HG03139 (cell line): Measurements from ENCODE around the gene CX3CR1.

ENCODE experiments used
- ATAC-seq: cut with Tn5 transposase; IDR thresholded peaks from one replicate; pipeline ENCODE4 v1.9.1; 2021; ENCODE audit not compliant: unreplicated experiment

CX3CR1 gene

DNA sequence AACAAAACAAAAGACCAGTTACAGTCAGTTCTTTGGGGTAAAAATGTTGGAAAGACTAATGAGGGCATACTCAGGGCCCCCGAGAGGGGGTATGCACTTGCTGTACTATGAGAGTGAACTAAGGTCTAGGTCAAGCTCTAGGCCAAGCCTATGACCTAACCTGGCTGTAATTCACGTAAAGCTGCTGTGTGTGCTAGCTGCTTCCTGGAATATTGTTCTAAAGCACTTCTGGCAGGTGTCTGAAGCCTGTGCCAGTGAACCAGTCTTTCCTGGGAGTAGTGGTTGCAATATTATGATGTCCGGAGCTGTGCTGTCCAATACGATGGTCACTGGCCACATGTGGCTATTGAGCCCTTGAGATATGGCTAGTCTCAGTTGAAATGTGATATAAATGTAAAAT lies 13.1 kb upstream of the CX3CR1 start:
- ATAC-seq, result no peak

DNA sequence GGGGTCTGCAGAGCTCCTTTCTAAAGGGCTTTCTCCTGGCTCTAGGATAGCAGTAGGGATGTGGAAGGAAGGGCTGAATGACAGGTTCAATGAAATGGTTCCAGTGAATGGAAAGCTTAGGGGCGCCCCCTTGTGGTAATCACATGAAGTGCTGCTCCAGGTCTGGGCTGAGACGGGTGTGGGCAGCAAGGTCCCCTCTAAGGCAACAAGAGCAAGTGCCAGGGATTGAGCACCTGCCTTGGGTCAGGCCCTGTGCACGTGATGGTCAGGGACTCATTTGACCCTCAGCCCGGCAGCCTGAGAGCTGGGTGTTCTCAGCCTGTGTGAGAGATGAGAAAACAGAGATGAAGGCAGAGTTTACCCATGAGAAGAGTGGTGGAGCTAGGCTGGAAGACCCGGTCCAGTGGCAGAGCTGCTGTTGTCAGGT lies 12.1 kb upstream of the CX3CR1 start:
- ATAC-seq, result no peak

DNA sequence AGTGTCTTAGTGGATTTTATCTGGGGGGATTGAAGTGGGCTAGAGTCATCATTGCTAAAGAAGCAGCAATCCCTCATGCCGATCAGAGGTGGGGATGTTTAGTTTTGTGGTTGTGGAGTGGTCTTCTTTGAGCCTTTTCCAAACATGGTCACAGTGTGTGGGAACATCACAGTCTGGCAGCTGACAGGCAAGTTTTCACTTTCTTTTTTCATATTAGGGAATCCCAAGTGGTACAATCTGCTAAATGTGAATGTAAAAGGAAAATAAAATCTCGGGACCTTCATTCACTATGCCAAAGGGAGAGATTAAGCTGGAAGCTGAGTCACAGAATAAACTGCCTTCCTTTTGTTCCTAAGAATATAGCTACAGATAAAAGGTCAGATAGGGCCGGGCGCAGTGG lies 10.4 kb upstream of the CX3CR1 start:
- ATAC-seq, result no peak

DNA sequence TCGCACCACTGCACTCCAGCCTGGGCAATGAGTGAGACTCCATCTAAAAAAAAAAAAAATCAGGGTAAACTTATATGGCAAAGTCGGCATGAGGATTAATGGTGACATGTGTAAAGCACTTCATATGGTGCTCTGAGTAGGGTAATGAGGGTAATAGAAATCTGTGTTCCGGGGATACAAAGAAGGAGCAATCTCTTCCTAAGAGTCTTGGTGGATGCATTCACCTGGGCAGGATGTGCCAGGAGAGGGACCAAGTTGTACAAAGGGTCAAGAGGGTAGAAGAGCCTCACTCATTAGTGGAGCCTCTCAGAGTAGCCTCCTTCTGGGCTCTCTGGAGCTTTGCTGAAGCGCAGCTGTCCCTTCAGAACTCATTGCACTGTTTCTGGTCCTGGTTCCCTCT lies 9.3 kb upstream of the CX3CR1 start:
- no peak for ATAC-seq

DNA sequence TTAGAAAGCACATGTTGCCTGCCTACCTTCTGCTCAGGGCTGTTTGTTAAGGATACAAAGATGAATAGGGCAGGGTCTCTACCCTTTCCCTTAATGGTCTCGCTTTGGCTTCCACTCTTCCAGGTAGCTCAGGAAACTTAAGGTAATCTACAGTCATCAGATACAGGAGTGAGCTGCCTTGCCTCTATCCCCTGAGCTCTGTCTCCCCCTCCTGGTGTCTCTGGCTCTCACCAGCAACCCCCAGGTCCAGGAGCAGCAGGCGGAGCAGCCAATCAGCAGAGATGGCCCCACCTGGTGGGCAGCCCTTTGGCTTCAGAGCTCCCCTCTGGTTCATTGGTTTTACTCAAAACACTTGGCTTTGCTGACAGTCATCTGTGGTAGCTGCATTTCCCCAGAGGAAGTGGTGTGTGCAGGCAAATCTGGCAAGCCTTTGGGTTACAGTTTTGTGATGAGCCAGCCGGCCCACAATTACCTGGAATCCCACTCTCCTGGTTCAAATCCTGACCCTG lies 8.5 kb upstream of the CX3CR1 start:
- ATAC-seq, result peak; percentile 98

DNA sequence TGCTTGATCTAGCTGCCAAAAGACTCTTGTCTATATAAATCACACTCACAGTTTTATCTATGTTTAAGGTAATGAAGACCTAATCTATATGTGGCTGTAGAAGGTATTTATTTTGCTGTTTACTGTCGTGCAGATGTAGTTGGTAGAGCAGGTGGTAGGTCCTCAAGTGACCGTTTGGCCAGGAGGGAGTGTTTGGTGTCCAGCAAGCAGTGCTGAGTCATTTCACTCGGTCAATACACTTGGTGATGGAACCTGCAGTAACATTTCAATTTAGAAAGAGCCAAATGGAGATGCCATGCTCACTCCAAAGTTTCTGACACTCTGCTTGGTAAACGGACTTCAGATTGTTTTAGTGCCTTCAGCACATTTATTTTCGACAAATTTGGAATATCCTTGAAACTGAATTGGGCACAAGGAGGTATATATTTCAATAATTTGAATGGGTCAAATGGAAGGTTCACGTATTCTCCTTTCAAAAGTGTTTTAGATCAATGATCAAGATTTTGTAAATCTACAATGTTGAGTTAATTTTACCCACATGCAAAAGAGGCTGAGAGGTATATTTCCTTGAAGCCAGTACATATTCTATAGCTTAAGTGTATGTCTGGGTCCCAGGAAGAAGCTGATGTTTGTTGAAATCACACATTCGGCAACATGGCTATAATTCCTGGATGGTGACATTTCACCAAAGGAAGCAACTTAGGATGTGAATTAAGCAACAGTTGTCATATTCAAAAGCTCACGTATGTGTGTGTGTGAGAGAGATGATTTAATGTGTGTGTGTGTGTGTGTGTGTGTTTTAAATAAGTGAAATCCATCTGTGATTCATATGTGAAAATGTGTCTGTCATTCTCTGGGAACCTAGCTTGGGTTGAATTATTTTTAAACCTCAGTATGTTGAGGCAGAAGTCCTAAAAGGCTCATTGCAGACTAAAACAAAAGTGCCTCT lies 7.7 kb upstream of the CX3CR1 start:
- ATAC-seq, result no peak

DNA sequence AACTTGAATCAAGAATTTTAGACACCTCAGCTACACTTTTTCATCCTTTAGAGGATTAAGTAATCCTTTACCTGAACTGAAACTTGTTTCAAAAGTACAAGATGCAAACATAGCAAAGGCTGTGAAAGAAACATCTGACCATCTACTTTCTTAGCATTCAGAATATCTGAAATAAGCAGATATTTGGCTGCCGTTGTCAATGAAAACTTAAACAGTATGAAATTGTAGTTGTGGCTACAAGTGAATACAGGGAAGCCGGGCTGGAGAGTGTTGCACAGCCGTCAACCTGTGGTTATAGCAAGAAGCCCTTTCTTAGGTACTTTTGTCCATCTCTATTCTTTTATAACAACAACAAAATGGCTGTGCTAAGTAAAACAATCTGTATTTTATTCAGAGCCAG lies 6.9 kb upstream of the CX3CR1 start:
- ATAC-seq, result no peak

DNA sequence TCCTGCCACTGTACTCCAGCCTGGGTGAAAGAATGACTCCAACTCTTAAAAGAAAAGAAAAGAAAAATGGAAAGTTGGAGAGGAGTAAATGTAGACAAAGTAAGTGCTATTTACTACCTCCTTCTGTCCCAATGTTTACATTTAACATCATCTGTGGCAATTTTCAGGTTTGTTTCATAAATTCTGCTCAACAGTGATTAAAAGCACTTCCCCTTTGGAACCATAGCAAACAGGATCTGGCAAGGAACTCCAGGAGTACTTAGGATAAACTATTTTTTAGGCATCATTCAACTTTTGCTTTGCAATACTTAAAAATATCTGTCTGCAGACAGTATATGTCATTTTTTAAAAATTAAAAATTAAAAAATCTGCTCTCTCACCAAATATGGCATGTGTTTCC lies 5.5 kb upstream of the CX3CR1 start:
- ATAC-seq, result no peak

DNA sequence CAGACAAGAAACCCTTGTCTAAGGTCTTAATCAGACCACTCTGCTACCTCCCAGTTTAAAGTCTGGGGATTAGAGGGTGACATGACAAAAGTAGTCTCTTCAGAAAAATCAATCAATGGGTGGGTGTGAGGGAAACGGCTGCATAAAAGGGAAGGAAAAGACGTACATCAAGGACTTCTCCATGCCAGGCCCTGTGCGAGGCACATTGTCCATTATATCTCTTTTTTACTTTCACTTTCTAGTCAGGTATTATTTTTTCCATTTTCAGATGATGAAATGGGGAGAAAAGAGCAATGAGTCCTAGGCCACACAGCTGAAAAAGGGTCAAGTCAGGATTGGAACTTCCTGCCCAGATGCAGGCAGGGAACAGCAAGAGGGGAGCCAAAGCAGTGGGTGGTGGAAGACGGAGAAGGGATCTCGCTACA lies 4.6 kb upstream of the CX3CR1 start:
- no peak for ATAC-seq

DNA sequence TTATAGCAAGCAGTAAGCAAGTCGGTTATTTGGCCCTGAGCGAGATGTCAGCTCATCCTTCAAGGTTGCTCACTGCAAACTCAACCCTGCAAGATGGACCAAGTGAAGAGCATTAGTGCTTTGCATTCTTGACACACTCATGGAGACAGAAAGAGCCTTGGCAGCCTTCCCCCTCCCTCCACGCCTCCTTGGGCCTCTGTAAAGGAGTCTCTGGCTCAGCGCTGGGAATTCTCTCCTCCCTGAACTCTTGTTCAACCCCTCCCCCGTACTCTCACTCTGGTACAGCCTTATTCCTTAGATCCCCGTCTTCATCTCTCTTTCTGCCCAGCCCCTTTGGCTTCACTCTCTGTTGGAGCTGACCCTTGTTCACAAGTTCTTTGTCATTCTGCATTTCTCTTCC lies 2.2 kb upstream of the CX3CR1 start:
- no peak for ATAC-seq

DNA sequence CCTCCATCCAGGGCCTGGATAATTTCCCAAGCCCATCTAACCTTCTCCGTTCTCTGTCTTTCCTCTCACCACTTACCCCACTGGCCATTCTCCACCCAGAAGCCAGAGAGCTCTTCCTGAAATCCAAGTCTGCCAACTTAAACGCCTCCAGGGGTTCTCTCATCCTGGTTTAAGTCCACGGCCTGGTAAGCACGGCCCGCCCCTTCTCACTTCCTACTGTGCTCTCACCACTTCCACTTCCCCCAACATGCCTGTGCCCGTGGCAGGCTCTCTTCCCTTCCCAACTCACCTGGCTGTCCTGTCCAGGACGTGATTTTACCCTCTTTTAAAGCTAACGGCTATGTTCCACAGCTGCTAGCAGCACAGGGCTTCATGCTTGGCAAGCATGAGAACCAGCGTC lies 1.7 kb upstream of the CX3CR1 start:
- ATAC-seq, result no peak

DNA sequence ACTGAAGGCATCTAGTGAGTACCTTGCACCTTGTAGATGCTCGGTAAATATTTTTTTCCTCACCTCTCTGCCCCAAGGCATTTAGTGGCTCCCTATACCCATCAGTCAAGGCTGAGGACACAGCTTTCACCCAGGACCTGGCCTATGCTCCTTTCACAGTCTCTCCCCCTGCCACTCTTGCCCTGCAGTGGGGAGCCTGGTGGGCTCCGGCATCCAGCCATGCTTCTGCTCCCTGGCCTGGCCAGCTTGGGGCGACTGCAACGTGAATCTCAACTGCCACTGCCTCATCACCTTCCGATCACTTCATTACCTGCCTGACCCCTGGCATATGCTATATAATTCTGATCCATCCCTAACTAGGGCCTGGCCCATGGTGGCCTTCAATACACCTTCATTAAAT lies 735 bp upstream of the CX3CR1 start:
- ATAC-seq, result no peak

DNA sequence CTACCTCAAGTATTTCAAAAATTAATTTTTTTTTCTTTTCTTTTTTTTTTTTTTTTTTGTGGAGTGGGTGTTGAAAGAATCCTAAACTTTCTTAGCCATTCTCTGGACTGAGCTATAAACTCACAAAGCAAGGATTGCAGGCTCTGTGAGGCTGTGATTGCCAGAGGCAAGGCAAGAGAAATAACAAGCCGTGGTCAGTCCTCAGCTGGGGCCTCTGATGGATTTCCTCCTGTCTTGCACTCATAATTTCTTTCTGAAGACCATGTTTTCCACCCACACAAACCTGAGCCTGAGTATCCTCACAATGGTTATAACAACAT lies 1.3 kb downstream of the CX3CR1 start:
- no peak for ATAC-seq

DNA sequence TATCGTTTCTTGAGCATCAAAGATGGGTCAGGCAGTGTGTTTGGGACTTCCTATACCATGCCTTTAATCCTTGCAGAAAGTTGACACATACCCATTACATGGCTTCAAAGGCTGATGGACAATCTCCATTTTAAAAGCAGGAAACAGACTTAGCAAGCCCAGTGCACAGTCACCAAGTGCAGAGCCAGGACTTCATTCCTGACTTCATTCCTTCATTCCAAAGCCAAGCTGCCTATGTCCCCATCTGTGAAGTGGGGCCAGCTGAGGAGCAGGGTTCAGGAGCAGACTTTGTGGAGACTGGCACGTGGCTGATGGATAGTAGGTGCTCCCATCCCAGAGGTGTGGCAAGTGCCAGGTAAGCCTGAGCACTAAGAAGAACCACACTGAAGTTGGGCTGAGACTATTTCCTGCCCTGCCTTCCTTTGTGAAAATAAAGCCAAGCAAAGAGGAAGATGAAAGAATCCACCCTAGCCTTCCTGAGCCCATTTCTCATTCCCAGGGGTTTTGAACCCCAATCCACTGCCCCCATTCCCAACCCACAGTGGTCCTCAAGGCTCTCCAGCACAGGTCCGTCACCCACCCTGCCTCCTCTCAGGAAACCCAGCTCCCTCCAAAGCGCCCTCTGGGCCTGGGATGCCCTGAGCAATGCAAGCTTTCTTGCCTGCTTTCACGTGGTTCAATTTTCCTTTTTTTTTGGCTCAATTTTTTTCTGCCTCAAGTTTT lies 1.8 kb downstream of the CX3CR1 start:
- ATAC-seq, result no peak

DNA sequence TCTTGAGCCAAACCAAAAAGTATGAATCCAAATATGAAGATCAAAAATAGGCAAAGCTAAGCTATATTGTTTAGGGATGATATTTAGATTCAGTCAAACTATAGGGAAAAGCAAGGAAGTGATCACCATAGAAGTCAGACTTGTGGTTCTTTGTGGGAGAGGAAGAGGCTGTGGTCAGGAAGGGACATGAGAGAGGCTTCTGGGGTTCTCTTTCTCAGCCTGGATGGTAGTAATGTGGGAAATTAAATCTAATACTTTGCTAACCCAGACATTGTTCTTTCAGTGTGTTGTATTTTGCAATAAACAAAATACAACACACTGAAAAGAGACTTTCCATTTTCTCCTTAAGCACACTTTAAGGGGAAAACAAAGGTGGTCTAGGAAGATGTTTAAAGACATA lies 3.1 kb downstream of the CX3CR1 start:
- ATAC-seq, result no peak

DNA sequence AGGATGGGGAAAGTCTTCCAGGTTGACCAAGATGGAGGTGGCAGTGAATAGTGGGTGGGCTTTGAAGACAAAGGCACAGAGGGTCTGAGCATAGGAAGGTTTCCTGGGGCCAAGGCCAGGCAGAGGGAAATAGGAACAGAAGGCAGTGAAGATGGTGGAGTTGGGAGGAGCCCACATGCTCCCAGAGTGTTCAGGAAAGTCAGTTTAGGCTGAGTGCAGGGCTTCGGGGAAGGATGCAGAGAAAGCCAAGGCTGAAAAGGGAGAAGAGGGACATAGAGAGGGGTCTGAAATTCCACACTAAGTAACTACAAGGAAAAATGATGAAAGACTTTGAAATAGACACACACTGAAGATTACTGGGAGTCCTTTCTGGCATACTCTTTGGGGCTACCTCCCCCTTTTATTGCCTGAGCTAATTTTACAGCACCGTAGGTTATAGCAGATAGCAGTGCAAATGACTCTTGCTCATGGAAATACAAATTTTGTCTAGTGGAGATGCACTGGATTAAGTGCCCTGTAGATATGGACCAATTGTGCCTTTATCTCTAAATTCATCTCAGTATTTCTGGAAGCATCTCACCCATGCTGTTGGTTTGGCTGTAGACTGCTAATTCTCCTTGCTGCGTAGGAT lies 3.8 kb downstream of the CX3CR1 start:
- ATAC-seq, result no peak

DNA sequence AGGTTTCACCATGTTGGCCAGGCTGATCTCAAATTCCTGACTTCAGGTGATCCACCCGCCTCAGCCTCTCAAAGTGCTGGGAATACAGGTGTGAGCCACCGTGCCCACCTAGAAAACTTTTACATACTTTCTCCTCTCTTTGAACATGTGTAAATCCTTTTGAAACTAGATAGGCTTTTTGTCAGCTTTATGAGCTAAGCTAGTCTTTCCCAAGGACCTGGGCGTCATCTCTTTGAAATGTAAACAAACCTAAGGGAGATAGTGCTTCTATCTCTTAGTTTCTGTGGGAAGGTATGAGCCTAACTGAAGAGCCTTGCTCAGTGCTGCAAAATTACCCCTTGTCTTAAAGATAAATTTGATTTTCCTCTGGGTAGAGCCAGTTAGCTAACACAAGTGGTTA lies 4.8 kb downstream of the CX3CR1 start:
- ATAC-seq, result no peak

DNA sequence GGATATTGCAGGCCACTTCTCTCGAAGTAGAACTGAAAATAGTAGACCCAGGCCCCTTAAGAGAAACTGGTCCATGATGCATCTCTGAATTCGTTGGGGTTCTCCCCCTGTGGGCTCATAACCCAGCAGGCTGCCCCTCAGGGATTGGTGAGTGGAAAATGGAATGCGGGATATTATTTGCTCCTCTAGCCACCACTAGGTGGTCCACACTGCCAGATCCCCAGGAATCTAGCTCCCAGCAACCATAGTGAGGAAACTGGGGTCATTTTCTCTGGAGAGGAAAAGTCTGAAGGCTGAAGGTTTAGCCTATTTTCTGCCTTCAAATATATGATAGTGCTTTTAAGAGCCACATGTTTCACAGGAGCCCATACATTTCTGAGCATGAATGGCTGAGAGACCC lies 6.7 kb downstream of the CX3CR1 start:
- ATAC-seq, result no peak

DNA sequence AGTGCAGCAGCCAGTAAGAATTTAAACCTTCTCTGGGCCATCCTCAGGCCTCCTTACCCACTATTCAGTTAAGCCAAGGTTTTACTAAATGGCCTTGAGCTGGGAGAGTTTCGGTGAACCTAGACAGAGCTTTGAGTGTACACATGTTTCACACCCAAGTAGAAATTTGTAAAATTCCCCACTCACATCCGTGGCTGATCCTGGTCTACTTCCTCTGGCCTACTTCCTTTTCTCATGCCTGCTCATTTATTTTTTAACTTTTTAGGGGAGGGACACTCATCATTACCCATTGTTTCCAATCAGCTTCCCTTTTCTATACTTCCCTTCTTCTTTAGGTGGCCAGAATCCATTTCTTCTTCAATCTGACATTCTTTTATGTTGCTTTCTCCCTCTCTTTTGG lies 7.6 kb downstream of the CX3CR1 start:
- ATAC-seq, result no peak

DNA sequence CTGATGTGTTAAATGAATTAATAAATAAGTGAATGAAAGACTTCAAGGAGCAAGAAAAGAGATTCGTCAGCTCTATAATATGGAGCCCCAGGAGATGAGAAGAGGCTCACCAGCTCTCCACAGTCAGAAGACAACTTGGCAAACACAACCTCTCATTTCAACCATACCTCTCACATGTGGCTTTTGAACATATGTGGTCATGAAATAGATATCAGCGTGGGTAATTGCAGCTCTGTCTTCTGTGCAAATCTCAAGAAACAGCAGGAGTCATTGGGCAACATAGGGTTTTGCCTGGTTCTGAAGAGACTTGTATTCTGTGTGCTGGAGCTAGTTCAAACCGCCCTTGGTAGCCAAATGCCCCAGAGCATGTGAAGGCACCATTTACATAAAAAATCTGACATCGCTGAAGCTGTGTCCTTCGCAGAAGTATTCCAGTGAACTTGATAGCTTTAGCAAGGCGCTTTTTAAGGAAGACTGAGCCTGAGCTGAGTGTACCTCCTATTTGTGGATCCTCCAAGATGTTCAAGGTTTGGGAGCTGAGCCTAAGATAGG lies 8.4 kb downstream of the CX3CR1 start:
- no peak for ATAC-seq

DNA sequence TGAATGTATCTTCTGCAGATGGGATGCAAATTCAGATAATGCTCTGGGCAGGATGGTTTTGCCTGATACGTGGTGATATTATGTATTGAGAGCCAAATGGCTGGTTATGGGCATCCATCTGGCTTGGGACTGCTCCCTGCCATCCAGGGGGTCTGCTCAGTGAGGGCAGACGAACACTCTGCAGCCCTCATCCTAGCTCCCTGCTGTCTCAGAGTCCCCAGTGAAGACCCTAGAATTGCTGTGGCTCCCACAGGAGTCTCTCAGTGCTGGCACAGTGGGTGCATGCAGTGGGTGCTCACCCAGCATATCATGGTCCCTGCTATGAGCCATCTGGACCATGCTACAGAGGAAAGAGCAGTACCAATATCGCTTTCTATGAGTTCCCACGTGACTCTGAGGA lies 10.3 kb downstream of the CX3CR1 start:
- ATAC-seq, result no peak

DNA sequence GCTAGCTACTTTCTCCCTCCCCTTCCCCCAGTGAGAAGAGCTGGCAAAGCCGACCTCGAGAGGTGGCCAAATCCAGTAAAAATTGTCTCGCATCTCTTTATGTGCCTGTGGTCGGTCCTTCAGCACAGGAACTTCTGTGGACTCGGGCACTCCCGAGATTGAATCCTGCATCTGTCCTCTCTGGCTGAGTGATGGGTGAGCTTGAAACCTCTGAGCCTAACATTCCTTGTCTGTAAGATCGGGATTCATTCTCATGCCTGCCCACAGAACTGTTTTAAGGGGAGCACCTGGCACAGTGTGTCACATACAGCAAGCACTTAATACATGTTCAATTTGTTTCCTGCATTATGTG lies 11.3 kb downstream of the CX3CR1 start:
- ATAC-seq, result no peak
